NCI-H187 (cell line): ENCODE measurements around the gene HES7.
"Not testable (repeated sequence)": the region's sequence is repeated elsewhere in the genome, so short reads cannot be mapped to it uniquely, and the experiment has no call there.

ENCODE experiments used
- DNase-seq, 2 experiments: peaks; one replicate each; lab custom pipeline; 2025; lab: John Stamatoyannopoulos, UW

Gene HES7

DNA sequence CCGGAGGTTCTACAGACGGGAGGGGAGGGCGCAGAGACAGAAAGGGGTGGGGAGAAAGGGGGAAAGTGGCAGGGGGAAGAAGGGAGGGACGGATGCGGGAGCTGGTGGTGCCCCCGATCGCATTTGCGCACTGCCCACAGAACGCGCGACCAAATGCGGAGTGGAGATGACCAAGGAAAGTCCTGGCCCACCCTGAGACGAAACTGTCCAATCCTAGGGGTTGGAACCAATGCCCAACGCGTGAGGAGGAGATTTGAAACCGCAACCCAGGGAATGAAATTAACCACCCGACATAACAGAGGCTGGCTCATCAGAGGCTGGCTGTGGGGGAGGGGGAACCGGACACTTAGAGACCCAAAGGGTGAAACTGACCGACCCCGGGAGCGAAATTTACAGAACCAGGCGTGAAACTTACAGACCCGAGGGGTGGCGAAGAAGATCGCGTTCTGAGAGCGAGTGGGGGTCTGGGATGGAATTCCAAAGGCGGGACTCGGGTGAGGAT is 1.4 kb downstream of the HES7 start:
- DNase-seq, result no peak

DNA sequence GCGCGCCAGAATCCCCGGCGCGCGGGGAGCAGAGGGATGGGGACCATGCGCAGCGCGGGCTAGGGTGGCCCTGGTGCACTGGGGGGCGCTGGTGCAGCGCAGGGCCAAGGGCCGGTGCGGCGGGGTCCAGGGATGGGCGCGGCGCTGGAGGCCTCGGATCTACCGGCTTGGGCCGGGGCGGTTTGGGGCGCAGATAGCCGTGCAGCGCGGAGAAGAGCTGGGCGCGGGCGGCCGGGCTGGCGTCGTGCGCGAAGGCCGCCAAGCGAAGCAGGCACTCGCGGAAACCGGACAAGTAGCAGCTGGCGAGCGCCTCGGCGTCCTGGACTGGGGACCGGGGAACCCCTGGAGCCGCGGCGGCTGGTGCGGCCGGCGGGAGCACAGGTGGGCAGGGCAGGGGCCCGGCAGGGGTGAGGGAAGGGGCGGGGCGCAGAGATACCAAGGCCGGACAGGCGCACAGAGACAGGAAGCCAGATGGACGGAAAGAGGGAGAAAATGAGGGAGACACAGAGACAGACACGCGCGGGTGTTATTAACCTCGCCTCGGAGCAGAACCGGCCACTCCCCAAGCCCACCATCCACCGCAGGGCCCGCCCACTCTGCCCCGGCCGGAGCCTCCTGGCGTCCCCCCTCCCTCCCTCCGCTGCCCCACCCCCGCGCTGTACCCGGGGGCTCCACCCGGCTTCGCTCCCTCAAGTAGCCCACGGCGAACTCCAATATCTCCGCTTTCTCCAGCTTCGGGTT is 2.1 kb downstream of the HES7 start:
- no peak for DNase-seq

- no peak for DNase-seq
Observed at GRCh38 chr17:8121407-8121680, 2.6 kb downstream of the HES7 start.

DNA sequence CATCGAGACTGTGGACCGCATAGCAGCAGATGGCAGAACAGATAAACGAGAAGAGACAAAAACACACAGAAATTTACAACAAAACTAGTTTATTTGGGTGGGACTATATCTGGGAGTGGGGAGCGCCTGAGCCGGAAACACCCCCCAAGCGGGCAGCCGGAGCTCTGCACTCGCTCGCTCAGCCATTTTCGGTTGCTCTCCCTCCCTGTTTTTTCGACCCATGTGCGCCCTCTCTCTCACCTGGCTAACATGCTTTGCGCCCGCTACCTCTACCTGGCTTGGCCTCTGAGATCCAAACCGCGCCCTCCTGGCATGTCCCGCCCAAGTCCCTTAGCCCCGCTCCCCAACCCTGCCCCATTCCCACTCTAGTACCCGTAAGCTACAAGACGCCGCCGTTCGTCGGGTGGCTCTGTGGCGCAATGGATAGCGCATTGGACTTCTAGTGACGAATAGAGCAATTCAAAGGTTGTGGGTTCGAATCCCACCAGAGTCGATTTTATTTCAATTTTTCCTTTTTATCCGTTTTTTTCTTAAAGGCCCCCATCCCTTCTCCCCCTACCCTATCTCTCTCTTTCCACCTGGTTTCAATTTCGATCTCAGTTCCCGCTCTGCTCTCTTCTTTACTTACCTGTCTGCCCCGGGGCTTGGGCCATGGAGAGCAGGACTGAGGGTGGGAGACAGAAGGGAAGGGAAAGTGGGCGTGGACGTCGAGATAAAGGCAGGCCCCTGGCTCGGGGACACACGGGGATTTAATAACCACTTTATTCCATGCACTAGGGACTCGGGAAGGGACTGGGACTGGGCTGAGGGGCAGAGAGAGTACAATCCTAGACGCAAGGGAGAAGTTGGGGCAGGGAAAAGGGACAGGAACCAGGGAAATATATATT is 3.1 kb downstream of the HES7 start:
- DNase-seq, result no peak

- peak; percentile 39 to 82 for DNase-seq
Observed at GRCh38 chr17:8119581-8120519, 4.1 kb downstream of the HES7 start.

- peak in 1 of 2 experiments; percentile 78 for DNase-seq
Observed at GRCh38 chr17:8118769-8119580, 4.9 kb downstream of the HES7 start.

GRCh38 chr17:8117980-8118768 is 5.7 kb downstream of the HES7 start, which contains the start of gene ALOXE3:
Gene ALOXE3 (minus strand): TSS chr17:8118514. CDS start chr17:8117990, 524 bp downstream.
- DNase-seq, result no peak

DNA sequence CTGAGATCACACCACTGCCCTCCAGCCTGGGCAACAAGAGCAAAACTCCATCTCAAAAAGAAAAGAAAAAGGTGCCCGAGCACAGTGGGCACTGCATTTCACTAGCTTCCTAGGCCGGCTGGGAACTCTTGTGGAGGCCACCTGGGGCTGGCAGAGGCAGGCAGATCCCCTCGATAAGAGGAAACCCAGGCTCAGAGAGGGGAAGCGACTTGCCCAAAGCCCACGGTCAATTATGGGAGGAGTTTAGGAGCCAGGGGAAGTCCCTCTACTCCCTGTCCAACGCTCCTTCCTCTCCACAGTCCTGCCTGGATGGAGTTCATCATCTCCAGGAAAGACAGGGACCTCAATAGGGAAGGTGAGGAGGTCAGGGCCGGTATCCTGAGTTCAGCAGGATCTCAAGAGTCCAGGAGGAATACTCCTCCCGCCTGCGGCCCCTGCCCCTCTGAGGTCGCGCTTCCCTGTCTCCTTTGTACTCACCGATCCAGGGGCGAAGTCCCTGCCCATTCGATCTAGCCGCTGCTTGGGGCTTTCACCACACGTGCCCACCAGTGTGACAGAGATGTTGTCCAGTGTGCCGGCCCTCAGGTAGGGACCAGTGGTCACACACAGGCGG is 6.4 kb downstream of the HES7 start:
- no peak for DNase-seq

- DNase-seq, result no peak
Observed at GRCh38 chr17:8116776-8117175, 7.1 kb downstream of the HES7 start.

DNA sequence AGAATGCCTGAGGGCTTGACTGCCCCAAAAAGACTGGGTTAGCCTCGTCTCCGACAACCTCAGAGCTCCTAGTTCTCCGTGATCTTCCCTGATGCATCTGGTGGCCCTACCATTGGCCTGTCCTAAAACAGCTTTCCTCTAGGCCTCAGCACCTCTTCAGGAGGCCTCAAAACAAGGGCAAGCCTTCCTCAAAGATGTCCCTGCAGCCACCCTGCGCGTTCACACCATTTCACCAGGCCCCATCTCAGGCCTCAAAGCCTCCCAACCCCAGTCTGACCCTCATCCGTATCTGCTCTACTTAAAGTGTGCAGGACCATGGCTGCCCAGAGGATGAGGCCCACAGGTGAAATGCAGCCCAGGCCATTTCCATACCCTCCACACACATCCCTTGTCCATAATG is 13.0 kb downstream of the HES7 start:
- no peak for DNase-seq

GRCh38 chr17:8110456-8110804 is 13.5 kb downstream of the HES7 start:
- DNase-seq, result no peak

- DNase-seq, result peak; percentile 30 to 47
Observed at GRCh38 chr17:8109661-8110455, 14.0 kb downstream of the HES7 start.

DNA sequence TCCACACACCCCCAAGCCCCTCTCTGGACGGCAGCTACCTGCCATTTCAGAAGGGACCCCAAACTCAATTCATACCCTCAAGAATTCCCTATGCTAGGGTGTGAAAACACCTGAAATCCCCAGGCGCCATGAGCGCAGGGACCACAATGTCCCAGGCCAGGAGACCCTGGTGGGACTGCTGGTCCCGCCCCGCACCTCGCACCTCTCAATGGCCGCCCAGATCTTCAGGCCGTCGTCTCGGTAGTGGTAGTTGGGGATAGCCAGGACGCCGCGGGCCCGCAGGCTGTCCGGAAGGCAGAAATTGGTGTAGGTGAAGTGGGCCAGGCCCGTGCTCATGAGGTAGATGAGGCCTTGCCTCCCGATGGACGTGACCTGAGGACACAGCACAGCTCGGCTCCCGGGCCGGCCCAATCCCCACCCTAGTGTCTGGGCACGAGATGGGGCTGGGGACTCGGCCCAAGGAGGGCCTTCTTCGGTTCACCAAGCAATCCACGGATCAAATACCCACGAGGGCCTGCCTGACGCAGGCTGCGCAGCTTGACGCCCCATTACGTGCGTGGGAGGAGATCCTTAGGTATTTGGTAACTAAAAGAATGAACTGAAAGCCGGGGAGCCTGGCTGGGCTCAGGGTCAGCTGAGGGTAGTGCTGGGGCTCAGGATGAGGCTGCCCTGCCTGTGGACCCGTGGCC is 14.8 kb downstream of the HES7 start:
- DNase-seq, result no peak

DNA sequence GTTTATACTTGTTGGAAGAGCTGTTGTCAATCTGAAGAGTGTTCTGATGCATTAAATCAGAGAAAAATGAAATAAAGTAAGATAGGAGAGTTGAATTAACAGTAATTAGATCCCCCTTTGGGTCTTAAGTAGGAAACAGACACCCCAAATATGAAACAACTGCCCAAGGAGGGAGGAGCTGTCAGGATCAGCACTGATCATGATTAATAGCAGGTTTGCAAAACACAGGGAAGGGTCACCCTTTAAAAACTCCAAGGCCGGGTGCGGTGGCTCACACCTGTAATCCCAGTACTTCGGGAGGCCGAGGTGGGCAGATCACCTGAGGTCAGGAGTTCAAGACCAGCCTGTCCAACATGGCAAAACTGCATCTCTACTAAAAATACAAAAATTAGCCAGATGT is 16.9 kb downstream of the HES7 start:
- not testable (repeated sequence) for DNase-seq

GRCh38 chr17:8105957-8106398 is 17.9 kb downstream of the HES7 start:
- DNase-seq, result no peak

- no peak for DNase-seq
Observed at GRCh38 chr17:8104911-8105310, 19.0 kb downstream of the HES7 start.

DNA sequence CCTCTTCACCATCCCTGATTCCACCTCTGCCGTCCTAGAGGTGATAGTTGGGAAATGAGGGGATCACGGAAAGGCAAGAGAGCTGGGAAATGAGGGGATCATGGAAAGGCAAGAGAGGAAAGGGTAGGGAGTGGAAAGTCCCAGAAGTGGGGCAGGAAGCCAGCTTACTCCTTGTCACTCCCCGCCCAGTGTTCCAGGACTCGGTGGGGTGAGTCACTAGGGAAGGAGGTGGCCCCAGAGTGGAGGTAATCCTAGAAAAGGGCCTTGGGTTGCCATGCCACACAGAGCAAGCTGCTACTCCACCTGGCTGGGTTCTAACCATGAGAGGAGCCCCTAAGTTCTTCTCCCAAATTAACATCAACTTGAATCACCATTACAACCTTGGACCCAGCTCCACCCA is 20.4 kb downstream of the HES7 start:
- no peak for DNase-seq

- no peak for DNase-seq
Observed at GRCh38 chr17:8101721-8102120, 22.2 kb downstream of the HES7 start.

DNA sequence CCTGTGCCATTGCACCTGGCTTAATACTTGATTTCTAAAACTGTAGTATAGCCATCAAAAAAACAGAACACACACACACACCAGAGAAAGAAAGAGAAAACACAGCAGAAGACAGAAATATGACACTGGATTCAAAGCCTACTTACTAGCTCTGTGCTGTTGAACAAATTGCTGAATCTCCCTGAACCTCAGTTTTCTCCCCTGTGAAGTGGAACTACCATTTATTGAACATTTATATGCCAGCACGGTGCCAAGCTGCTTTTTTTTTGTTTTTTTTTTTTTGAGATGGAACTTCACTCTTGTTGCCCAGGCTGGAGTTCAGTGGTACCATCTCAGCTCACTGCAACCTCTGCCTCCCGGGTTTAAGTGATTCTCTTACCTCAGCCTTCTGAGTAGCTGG is 23.1 kb downstream of the HES7 start:
- DNase-seq, result no peak
